ENCODE results near the gene CRADD.

GRCh38 chr12:93780101-93780641 lies 103.0 kb downstream of the CRADD start:
- TF ChIP-seq CTCF (IDR thresholded peaks at IDR 0.05; ENCODE audit: borderline replicate concordance, extremely low read depth, low read length, poor library complexity, severe bottlenecking) (no peak), EZH2 (IDR thresholded peaks at IDR 0.05; ENCODE audit: borderline replicate concordance, low read depth, low read length, severe bottlenecking) (no peak)

All from DND-41 (cell line).